PC-3 (cell line): ENCODE data around the gene CDH13. TPM values are rescaled to one million over a fixed set of nuclear protein-coding genes. Genes with fewer than 3 reads are reported as not detected.

Experiments
- ATAC-seq: fragments of 200-7000 bp; cut with Tn5 transposase; 2 replicates; pipeline ENCODE4 v1.9.1; 2020; ENCODE audit warnings: mild to moderate bottlenecking, moderate library complexity
- BruUV-seq: library from RNA; stranded (reverse); fragments of 400-500 nt; replicated peaks from 2 replicates; lab custom pipeline; 2021; lab: Mats Ljungman, UMichigan
- CTCF ChIA-PET: fragments of 300-600 bp; sonication (Branson Sonifier 250); formaldehyde crosslinking; loops from one replicate; lab custom pipeline; 2022; ENCODE audit warnings: antibody characterized with exemption; lab: Charles Lee
- POLR2A ChIA-PET: fragments of 300-600 bp; sonication (Branson Sonifier 250); formaldehyde crosslinking; loops from one replicate; lab custom pipeline; 2022; ENCODE audit warnings: antibody characterized with exemption; ENCODE audit not compliant: unreplicated experiment; lab: Charles Lee
- DNase-seq: peaks from one replicate; pipeline ENCODE4 v3.0.0-alpha.2; 2015
- H2AFZ ChIP-seq: fragments of 300-600 bp; sonication (generic); 2 replicates; pipeline ENCODE4 v1.6.0; 2016; ENCODE audit warnings: antibody characterized with exemption, low read length
- H3F3A ChIP-seq: fragments of 300-600 bp; sonication (generic); one replicate; pipeline ENCODE4 v1.6.0; 2017; ENCODE audit warnings: antibody characterized with exemption, low read length, control low read depth, mild to moderate bottlenecking; ENCODE audit not compliant: unreplicated experiment
- H3K27ac ChIP-seq: fragments of 300-600 bp; sonication (generic); 2 replicates; pipeline ENCODE4 v1.5.1; 2016; ENCODE audit warnings: mild to moderate bottlenecking, low read length
- H3K27me3 ChIP-seq: fragments of 300-600 bp; sonication (generic); 2 replicates; pipeline ENCODE4 v1.6.1; 2016; ENCODE audit warnings: low read length, mixed read lengths
- H3K36me3 ChIP-seq: fragments of 300-600 bp; sonication (generic); 2 replicates; pipeline ENCODE4 v1.6.1; 2016; ENCODE audit warnings: low read depth, mixed run types, low read length, mixed read lengths
- H3K4me1 ChIP-seq: fragments of 300-600 bp; sonication (generic); 2 replicates; pipeline ENCODE4 v1.5.1; 2016; ENCODE audit warnings: low read length; ENCODE audit not compliant: insufficient read depth
- H3K4me2 ChIP-seq: fragments of 300-600 bp; sonication (generic); 2 replicates; pipeline ENCODE4 v1.6.0; 2016; ENCODE audit warnings: low read length
- H3K4me3 ChIP-seq: fragments of 300-600 bp; sonication (generic); 2 replicates; pipeline ENCODE4 v1.5.1; 2016; ENCODE audit warnings: mild to moderate bottlenecking, low read length, mixed read lengths
- H3K79me2 ChIP-seq: fragments of 300-600 bp; sonication (generic); 2 replicates; pipeline ENCODE4 v1.6.1; 2017; ENCODE audit warnings: low read length, mixed read lengths
- H3K9ac ChIP-seq: fragments of 300-600 bp; sonication (generic); 2 replicates; pipeline ENCODE4 v1.6.0; 2016; ENCODE audit warnings: mild to moderate bottlenecking, low read length
- H3K9me2 ChIP-seq: fragments of 300-600 bp; sonication (generic); replicated peaks from 2 replicates; pipeline ENCODE4 v1.6.1; 2016; ENCODE audit warnings: mixed run types, low read length, mixed read lengths
- H3K9me3 ChIP-seq: fragments of 300-600 bp; sonication (generic); 2 replicates; pipeline ENCODE4 v1.6.1; 2016; ENCODE audit warnings: low read length, mixed read lengths
- H4K20me1 ChIP-seq: fragments of 300-600 bp; sonication (generic); 2 replicates; pipeline ENCODE4 v1.6.1; 2016; ENCODE audit warnings: low read length, mixed read lengths
- EZH2 ChIP-seq: fragments of 300-600 bp; sonication (generic); IDR thresholded peaks from one replicate; pipeline ENCODE4 v1.6.1; 2017; ENCODE audit warnings: antibody characterized with exemption, mild to moderate bottlenecking, low read length; ENCODE audit not compliant: unreplicated experiment
- EZH2phosphoT487 ChIP-seq: fragments of 300-600 bp; sonication (generic); IDR thresholded peaks from 2 replicates; pipeline ENCODE4 v1.6.1; 2018; ENCODE audit warnings: mild to moderate bottlenecking, antibody characterized with exemption, low read length, borderline replicate concordance
- intact Hi-C: fragments of 100-400 bp; cut with micrococcal nuclease; formaldehyde crosslinking; loops from 2 replicates; pipeline ENCODE4 v1.9.0; 2023
- total RNA-seq: library from RNA; depleted of rRNA; stranded (reverse); fragments of >200 nt; gene quantifications from 2 replicates; pipeline ENCODE4 v1.2.3, GENCODE V29; 2014
- TF ChIP-seq, protein P1 (sequence below): fragments of 300-600 bp; sonication (generic); conservative IDR thresholded peaks from 2 replicates; pipeline ENCODE4 v1.5.1; 2017; ENCODE audit warnings: antibody characterized with exemption, low read depth, mild to moderate bottlenecking, low read length

Gene CDH13
- total RNA-seq, 1 experiment from 2014 or later, result 0.36 TPM

DNA sequence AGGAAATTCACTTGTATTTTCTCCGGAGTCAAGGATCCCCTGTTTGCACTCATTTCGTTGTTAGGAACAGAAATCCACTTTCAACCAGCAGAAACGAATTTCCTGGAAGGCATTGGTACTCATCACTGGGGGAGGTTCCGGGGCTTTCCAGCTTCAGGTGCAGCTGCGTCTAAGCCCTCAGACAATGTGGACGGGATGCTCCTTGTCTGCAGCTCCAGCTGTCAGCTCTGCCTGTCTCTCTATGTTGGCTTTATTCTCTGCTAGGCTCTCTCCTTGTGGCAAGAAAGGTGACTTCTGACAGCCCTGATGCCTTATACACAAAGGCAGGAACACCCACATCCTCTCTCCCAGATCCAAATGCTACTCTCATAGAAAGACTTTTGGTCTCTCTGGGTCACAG lies 997.1 kb downstream of the CDH13 start:
- ATAC-seq (no peak), DNase-seq (no peak)
- no peak overlapping the region for H3K4me3 ChIP-seq
- H3K27me3 ChIP-seq, result peaks cover 34% of the 10 kb centered on the region
- H3K4me2 ChIP-seq, result no peak overlapping the region
- TF ChIP-seq EZH2phosphoT487 (no peak), EZH2 (no peak)
- TF ChIP-seq, protein P1, sequence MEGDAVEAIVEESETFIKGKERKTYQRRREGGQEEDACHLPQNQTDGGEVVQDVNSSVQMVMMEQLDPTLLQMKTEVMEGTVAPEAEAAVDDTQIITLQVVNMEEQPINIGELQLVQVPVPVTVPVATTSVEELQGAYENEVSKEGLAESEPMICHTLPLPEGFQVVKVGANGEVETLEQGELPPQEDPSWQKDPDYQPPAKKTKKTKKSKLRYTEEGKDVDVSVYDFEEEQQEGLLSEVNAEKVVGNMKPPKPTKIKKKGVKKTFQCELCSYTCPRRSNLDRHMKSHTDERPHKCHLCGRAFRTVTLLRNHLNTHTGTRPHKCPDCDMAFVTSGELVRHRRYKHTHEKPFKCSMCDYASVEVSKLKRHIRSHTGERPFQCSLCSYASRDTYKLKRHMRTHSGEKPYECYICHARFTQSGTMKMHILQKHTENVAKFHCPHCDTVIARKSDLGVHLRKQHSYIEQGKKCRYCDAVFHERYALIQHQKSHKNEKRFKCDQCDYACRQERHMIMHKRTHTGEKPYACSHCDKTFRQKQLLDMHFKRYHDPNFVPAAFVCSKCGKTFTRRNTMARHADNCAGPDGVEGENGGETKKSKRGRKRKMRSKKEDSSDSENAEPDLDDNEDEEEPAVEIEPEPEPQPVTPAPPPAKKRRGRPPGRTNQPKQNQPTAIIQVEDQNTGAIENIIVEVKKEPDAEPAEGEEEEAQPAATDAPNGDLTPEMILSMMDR, result no peak
- no peak overlapping the region for H3K27ac ChIP-seq
- no peaks in the 10 kb centered on the region for H3F3A ChIP-seq
- POLR2A ChIA-PET, result no interaction called here
- intact Hi-C loops, result no loop called here
- no peak overlapping the region for H2AFZ ChIP-seq
- no peaks in the 10 kb centered on the region for H3K79me2 ChIP-seq
- CTCF ChIA-PET, result no interaction called here
- H3K9ac ChIP-seq, result no peak overlapping the region
- no peaks in the 10 kb centered on the region for H3K4me1 ChIP-seq
- no TSS peak for BruUV-seq
- H3K9me3 ChIP-seq, result no peaks in the 10 kb centered on the region
- H3K9me2 ChIP-seq, result no peaks in the 10 kb centered on the region
- no peaks in the 10 kb centered on the region for H3K36me3 ChIP-seq
- no peaks in the 10 kb centered on the region for H4K20me1 ChIP-seq

DNA sequence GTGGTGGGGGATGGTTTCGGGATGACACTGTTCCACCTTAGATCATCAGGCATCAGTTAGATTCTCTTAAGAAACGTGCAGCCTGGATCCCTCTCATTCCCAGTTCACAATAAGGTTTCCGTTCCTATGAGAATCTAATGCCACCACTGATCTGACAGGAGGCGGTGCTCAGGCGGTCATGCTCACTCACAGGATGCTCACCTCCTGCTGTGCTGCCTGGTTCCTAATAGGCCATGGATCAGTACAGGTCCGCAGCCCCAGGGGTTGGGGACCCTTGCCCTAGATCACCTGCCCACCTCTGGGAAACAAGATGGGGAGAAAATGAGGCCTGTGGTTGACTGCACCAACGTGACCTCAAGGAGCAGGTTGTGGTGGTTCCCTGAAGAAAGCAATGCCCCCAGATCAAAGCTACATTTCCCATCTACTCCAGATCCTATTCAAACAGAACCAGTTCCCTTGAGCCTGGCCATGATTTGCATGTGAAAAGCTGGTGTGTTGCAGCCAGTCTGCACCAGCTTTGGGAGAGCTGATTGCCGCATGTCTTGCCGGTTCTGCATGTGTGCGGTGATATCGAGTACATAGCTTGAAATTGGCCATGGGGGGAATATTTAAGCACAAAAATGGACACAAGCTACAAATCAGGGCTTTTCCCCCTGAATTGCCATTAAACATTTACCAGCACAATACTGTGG lies 997.8 kb downstream of the CDH13 start:
- no peaks in the 10 kb centered on the region for H3K9me2 ChIP-seq

DNA sequence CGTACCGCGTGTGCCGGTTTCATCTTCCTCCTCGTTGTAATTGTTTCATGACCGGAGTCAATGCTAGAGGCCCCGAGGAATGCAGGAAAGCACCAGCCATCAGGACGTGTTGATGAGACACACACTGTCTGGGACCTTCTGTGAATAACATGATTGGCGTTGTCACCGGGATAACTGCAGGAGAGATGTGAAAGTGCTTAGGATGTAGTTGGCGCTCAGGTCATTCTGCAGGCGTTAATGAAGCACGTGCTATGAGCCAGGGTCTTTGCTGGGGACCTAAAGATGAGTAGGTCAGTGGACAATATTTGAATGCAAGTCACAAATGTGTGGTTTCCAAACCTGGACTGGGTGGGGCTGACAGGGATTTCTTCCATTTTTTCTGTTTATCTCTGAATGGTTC lies 999.4 kb downstream of the CDH13 start:
- Histone ChIP-seq H4K20me1 (no peaks in the 10 kb centered on the region), H3K9ac (no peak overlapping the region), H3K4me1 (no peaks in the 10 kb centered on the region), H3K27ac (no peak overlapping the region), H3K9me2 (no peaks in the 10 kb centered on the region), H3K27me3 (peaks cover 47% of the 10 kb centered on the region), H3K9me3 (no peaks in the 10 kb centered on the region), H3K36me3 (no peaks in the 10 kb centered on the region), H3K4me3 (no peak overlapping the region), H3K4me2 (no peak overlapping the region), H3F3A (no peaks in the 10 kb centered on the region), H3K79me2 (no peaks in the 10 kb centered on the region), H2AFZ (no peak overlapping the region)
- TF ChIP-seq, protein P1, result no peak
- intact Hi-C loops, result no loop called here
- DNase-seq (no peak), ATAC-seq (no peak)
- BruUV-seq, result no TSS peak
- ChIA-PET CTCF (no interaction called here), POLR2A (no interaction called here)

More for the DNA sequence above, 997.8 kb downstream of the CDH13 start:
- Histone ChIP-seq H3K9me3 (no peaks in the 10 kb centered on the region), H3K4me2 (no peak overlapping the region), H3K36me3 (no peaks in the 10 kb centered on the region), H3K27ac (no peak overlapping the region), H3K4me1 (no peaks in the 10 kb centered on the region), H4K20me1 (no peaks in the 10 kb centered on the region), H3K79me2 (no peaks in the 10 kb centered on the region), H2AFZ (no peak overlapping the region), H3K9ac (no peak overlapping the region), H3K27me3 (peaks cover 37% of the 10 kb centered on the region), H3K4me3 (no peak overlapping the region), H3F3A (no peaks in the 10 kb centered on the region)
- DNase-seq (no peak), ATAC-seq (no peak)
- TF ChIP-seq EZH2 (no peak), EZH2phosphoT487 (no peak)
- TF ChIP-seq, protein P1, result no peak
- intact Hi-C loops, result no loop called here
- ChIA-PET CTCF (no interaction called here), POLR2A (no interaction called here)
- BruUV-seq, result no TSS peak
